HG03139 (cell line): ENCODE data around the gene ZBED3.
"Not testable (repeated sequence)": the region's sequence is repeated elsewhere in the genome, so short reads cannot be mapped to it uniquely, and the experiment has no call there.

ENCODE experiments used
- ATAC-seq: cut with Tn5 transposase; IDR thresholded peaks from one replicate; pipeline ENCODE4 v1.9.1; 2021; ENCODE audit not compliant: unreplicated experiment

ZBED3 gene

GRCh38 chr5:77086689-77087483 lies at the start of gene ZBED3:
ZBED3 (minus strand) TSS chr5:77087285; CDS start chr5:77077878, 9,407 bp downstream.
- peak; percentile 53 for ATAC-seq

- ATAC-seq: no peak
These were observed 46.1 kb upstream of the ZBED3 start for GRCh38 chr5:77133061-77133758.

- no peak for ATAC-seq
These were observed 44.3 kb upstream of the ZBED3 start for GRCh38 chr5:77131361-77131760.

- no peak for ATAC-seq
These were observed 42.4 kb upstream of the ZBED3 start for GRCh38 chr5:77129391-77129990.

GRCh38 chr5:77128411-77129061 lies 41.5 kb upstream of the ZBED3 start:
- no peak for ATAC-seq

- ATAC-seq: no peak
These were observed 36.0 kb upstream of the ZBED3 start for GRCh38 chr5:77123057-77123456.

- ATAC-seq: no peak
These were observed 33.6 kb upstream of the ZBED3 start for GRCh38 chr5:77120706-77121105.

- ATAC-seq: no peak
These were observed 33.0 kb upstream of the ZBED3 start for GRCh38 chr5:77120086-77120485.

- no peak for ATAC-seq
These were observed 30.1 kb upstream of the ZBED3 start for GRCh38 chr5:77117161-77117560.

GRCh38 chr5:77107035-77107434 lies 19.9 kb upstream of the ZBED3 start:
- not testable (repeated sequence) for ATAC-seq

GRCh38 chr5:77104813-77105212 lies 17.7 kb upstream of the ZBED3 start:
- ATAC-seq: no peak

- no peak for ATAC-seq
These were observed 16.4 kb upstream of the ZBED3 start for GRCh38 chr5:77103457-77103856.

GRCh38 chr5:77102549-77102948 lies 15.5 kb upstream of the ZBED3 start:
- no peak for ATAC-seq

- ATAC-seq: no peak
These were observed 14.2 kb upstream of the ZBED3 start for GRCh38 chr5:77101298-77101697.

GRCh38 chr5:77095189-77095588 lies 8.1 kb upstream of the ZBED3 start:
- no peak for ATAC-seq

GRCh38 chr5:77087484-77088261 lies 588 bp upstream of the ZBED3 start:
- no peak for ATAC-seq

GRCh38 chr5:77086368-77086688 lies 757 bp downstream of the ZBED3 start:
- ATAC-seq: no peak

- no peak for ATAC-seq
These were observed 4.0 kb downstream of the ZBED3 start for GRCh38 chr5:77083088-77083487.

GRCh38 chr5:77082280-77082679 lies 4.8 kb downstream of the ZBED3 start:
- ATAC-seq: no peak

- no peak for ATAC-seq
These were observed 6.2 kb downstream of the ZBED3 start for GRCh38 chr5:77080905-77081304.

GRCh38 chr5:77080479-77080878 lies 6.6 kb downstream of the ZBED3 start:
- not testable (repeated sequence) for ATAC-seq
